GM12801 (cell line): ENCODE data around the gene OR1D5.

ENCODE experiments used
- CTCF ChIP-seq: IDR thresholded peaks from one replicate; pipeline ENCODE4 v1.5.1; 2011; ENCODE audit warnings: control low read depth; ENCODE audit not compliant: insufficient read length; ENCODE audit errors: extremely low read depth

OR1D5 gene

GRCh38 chr17:3017936-3018335, 45.5 kb downstream of the OR1D5 start:
- no peak for TF ChIP-seq CTCF

GRCh38 chr17:3015890-3016289, 47.5 kb downstream of the OR1D5 start:
- TF ChIP-seq CTCF, result no peak

- peak; percentile 5 for TF ChIP-seq CTCF
These were observed 50.4 kb downstream of the OR1D5 start for GRCh38 chr17:3012926-3013581.
